Epidermal melanocyte (primary cell): ENCODE measurements around the gene HSPA14.
"Not testable (repeated sequence)": the region's sequence is repeated elsewhere in the genome, so short reads cannot be mapped to it uniquely, and the experiment has no call there.

Experiments
- DNase-seq: peaks from one replicate; pipeline ENCODE4 v3.0.0; 2011; ENCODE audit warnings: low spot score; ENCODE audit not compliant: insufficient read length

The HSPA14 gene

DNA sequence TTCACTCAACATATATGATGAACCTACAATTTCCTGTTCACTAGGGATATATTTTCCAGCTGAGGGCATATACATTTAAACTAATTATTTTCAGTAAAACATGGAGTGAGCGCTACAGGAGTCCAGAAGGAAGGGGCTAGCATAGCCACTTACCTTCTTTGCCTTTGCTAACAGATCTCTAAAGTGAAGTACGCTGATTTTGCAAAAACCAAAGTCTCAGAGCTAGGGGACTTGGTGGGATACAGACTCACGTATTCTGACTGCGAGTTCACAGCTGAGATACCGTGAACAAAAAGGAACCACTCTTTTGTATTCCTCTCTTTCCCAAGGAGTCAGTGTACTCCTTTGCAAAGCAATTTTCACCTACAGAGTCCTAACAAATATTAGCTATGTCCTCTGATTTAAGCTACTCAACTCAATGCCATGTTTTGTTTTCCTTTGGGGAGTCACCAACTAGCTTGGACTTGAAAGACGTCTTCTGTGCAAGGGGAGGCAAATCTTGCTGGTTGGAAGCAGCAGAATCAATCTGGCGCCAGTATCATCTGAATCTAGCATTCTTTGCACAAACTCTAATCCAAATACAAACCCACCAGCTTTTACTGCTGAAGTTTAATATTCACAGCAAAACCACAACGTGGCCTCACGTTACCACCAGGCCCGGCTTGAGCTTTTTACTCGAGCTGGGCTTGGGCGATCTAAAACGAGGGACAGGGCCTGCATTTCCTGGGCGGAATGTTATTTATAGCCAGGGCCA, 926 bp upstream of the HSPA14 start:
- DNase-seq = no peak

DNA sequence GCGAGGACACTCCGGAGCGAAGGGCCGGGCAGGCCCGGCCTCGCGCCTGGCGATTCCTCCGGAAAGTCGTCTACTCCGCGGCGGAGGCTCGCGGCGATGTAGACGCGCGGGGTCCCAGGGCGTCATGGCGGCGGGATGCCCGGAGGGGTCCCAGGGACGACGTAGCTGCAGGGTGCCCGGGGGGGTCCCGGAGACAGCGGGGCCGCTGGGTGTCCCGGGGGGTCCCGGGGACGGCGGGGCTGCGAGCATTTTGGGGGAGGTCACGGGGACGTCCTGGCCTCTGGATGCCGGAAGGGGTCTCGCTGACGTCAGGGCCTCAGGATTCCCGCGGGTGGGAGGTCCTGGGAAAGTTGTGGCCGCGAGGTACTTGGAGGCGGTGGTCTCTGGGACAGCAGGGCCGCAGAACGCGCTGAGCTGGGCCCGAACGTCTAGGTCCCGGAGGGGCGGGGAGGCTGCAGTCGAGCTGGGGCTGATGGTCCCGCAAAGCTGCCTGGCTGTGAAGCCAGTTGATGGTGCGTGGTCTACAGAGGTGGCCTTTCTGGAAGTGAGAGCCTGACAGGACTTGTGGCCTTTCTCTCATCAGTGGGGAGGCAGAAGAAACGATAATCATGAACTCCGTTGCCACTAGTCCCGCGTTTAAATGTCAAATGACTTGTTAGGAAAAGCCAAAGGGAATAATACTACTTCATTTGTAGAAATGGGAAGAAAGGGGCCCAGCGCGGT, 637 bp downstream of the HSPA14 start:
- no peak for DNase-seq

DNA sequence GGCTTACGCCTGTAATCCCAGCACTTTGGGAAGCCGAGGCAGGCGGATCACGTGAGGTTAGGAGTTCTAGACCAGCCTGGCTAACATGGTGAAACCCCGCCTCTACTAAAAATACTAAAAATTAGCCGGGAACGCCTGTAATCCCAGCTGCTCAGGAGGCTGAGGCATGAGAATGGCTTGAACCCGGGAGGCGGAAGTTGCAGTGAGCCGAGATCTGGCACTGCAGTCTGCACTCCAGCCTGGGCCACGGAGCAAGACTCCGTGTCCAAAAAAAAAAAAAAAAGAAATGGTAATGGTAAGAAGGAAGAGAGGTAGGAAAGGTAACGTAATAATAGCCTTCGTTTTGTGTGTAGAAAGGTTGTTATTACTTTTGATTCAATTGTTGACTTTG, 1.2 kb downstream of the HSPA14 start:
- DNase-seq = no peak

DNA sequence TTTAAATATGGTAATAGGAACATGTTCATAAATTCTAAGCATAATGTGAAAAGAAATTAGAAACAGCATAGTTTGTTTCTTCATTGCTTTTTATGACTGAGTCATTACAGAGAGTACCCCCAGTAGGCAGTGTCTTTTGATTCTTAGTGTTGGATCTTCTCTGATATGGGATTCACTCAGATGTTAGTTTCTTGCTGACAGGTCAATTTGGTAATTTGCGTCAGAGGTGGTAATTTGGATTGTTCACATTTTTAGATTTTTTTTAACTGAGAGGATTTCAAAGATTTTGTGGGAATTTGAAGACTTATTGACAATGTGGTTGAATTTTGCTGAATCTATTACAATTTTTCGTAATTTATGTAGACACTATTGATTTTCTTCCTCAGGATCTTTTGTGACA, 2.1 kb downstream of the HSPA14 start:
- no peak for DNase-seq

DNA sequence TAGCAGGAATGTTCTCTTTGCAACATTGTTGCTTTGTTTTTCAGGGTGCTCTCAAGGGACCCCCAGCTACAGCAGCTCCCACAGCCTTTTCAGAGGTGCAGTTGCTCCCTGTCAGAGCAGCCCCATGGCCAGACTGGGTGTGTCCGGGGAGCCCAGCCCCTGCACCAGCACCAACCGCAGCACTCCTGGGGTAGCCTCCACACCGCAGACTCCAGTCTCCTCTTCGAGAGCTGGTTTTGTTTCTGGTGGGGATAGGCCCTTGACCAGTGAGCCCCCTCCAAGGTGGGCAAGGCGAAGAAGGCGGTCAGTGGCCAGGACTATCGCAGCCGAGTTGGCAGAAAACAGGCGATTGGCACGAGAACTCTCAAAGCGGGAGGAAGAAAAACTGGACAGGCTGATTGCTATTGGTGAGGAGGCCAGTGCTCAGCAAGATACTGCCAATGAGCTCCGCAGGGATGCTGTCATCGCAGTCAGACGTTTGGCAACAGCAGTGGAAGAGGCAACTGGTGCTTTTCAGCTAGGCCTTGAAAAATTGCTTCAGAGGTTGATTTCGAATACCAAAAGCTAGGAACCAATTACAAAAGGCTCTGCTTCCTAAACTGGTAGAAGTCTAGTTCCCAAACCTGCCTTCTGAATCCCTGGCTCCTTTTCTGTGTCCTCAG, 5.4 kb downstream of the HSPA14 start:
- no peak for DNase-seq

DNA sequence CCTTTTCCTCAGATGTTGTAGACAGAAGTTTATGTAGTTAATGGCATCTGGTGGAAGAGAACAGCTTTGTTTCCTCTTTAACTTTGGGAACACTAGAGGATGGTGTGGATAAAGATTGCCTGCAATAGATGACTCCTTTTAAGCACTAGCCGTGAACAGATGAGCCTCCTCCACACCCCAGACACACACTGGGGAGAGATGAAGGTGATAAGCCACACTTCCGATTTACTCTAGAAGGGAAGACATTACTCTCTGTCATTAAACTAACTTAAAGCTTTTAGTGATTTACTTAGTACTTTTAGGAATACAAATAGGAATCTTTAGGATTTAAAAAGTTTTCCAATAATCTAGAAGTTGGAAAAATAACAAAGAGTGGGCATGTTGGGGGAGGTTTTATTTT, 6.8 kb downstream of the HSPA14 start:
- no peak for DNase-seq

DNA sequence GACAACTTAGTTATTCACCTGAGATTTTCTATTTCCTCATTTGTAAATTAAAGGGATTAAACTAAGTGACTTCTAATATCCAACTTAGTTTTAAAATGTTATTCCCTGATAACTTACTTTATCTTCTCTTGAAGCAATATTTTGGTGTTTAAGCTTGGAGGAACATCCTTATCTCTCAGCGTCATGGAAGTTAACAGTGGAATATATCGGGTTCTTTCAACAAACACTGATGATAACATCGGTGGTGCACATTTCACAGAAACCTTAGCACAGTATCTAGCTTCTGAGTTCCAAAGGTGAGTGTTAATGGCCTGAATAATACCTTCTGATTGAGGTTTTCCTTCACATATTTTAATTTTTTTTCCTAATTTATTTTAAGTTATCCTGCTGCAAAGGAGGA, 14.1 kb downstream of the HSPA14 start:
- DNase-seq = no peak

DNA sequence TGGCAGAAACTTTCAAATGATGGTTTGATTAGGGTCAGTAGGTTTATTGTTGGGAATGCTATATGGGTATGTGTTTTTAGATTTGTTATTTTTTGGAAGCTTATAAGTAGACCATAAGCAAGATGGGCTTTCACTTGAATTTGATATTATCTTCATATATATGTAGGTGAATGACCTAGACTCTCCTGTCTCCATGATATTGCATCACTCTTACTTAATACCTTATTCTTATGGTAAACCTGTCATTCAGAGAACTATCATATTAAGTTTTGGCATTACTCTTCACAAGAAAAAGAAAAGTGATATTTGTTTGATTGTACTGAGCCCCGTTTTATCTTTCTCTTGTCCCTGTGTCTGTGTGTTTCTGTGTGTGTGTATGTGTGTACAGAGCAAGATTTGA, 17.3 kb downstream of the HSPA14 start:
- DNase-seq = no peak

DNA sequence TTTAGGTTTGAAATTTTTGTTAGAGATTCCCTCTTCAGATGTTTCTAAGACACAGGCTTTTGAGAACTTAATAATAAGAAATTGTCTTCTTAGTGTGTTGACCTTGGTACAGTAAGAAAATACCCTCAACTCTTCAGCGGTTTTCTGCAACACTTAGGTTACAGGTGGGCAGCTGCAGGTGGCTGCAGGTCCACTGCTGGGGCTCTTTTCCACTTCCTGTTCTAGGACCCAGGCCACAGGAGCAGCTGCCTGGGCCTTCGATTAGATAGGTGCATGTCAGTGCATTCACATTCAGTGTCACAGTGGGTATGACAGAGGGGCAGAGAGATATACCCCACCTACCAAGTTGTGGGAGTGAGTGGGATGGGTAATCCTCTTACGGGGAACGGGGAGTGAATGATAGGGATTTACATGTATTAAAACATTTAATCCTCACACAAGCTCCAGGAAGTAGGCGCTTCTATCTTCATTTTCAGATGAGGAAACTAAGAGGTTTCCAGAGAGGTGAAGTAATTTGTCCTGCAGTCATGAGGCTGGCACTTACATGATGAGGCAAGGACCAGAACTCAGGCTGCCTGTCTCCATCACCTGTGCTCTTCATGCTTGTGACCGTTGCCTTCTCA, 20.3 kb downstream of the HSPA14 start:
- no peak for DNase-seq

DNA sequence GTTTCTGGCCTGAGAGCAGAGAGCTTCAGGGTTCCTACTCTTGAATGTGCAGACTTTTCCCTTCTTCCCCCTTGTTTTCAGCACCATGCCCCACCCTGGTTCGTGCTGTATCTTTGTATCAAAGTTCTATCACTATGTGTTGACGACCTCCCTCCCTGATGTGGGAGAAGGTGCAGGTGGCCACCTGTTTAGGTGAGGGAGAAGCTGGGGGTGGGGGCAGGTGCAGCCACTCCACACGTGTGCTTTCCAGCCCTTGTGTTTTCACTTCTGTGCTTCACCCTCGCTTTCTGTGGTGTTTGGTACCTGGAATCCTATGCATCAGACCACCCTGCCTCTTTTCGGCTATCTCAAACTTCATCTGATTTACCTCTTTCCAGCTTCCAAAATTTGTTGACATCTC, 20.9 kb downstream of the HSPA14 start:
- no peak for DNase-seq

DNA sequence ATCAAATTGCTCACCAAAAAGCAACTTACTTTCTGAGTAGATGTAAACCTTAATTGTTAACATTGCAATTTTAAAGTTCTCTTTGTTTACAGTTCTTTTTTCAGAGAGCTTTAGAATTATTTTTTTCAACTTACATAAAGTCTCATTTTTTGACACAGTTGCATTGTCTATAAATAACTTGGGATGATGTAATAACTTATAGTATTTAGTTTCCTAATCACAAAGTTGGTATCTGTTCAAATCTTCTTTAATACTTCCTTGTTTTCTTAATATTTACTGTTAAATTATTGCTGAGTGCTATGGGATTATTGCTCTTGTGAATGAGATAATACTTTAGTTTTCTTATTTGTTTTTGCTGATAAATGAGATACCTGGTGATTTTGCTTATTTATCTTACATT, 21.7 kb downstream of the HSPA14 start:
- DNase-seq = no peak

DNA sequence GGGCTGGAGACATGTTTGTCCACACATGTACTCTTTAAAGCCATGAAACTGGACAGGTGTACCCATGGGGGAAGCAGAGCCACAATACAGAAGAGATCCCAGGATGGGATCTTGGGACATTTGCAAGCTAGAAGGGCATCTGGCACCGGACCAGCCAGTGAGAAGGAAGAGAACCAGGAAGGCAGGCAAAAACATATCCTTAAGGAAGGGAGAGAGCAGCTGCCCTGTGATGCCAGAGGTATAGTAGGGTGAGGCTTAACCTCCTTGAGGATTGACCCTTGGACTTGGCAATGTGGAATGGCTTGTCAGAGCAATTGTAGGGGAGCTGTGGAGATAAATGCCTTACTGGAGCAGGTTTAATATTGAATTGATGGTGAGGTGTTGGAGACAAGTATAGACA, 22.7 kb downstream of the HSPA14 start:
- no peak for DNase-seq

DNA sequence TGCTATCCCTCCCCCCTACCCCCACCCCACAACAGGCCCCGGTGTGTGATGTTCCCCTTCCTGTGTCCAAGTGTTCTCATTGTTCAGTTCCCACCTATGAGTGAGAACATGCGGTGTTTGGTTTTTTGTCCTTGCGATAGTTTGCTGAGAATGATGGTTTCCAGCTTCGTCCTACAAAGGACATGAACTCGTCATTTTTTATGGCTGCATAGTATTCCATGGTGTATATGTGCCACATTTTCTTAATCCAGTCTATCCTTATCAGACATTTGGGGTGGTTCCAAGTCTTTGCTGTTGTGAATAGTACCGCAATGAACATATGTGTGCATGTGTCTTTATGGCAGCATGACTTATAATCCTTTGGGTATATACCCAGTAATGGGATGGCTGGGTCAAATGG, 26.4 kb downstream of the HSPA14 start:
- DNase-seq = not testable (repeated sequence)

DNA sequence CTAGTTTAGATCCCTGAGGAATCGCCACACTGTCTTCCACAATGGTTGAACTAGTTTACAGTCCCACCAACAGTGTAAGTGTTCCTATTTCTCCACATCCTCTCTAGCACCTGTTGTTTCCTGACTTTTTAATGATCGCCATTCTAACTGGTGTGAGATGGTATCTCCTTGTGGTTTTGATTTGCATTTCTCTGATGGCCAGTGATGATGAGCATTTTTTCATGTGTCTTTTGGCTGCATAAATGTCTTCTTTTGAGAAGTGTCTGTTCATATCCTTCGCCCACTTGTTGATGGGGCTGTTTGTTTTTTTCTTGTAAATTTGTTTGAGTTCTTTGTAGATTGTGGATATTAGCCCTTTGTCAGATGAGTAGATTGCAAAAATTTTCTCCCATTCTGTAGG, 26.8 kb downstream of the HSPA14 start:
- not testable (repeated sequence) for DNase-seq

DNA sequence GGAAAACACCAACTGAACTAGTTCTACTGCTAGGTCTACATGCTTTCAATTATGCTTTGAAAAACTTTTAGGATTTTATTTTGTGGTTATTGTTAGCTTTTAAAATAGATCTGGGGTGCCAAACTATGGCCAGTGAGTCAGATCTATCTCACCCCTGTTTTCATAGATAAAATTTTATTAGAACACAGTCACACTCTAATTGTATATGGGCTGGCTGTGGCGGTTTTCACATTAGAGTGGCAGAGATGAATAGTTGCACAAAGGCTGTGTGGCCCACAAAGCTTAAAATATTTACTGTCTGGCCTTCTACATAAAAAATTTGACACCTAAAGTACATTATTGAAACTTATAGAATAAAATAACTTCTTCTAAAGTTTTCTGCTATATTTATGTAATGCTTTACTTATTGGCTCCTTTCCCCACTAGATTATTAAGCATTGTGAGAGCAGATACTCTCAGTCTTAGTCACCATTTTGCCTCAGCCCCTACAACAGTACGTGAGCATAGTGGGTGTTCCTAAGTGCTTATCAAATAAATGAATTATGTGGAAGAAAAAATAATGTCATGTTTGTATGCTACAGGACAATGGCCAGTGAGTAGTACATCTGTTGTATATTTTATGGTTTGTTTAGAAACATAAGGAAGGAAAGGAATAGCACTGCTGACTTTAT, 35.1 kb downstream of the HSPA14 start:
- no peak for DNase-seq

DNA sequence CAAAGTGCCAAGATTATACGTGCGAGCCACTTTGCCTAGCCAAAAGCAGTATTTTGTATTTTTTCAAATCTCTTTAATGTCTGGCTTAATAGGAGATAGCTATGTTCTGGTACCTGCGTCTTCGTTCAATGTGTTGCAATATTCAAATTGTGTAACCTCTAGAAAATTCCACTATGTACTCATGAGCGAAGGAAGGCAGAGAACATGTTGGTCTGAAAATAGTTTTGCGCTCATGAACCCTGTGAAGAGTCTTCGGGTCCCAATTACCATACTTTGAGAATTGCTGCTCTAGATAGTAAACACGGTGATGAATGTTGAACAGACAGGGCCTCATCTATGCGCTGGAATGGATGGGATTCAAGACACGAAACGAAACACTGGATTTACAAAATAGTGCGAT, 37.8 kb downstream of the HSPA14 start:
- no peak for DNase-seq

DNA sequence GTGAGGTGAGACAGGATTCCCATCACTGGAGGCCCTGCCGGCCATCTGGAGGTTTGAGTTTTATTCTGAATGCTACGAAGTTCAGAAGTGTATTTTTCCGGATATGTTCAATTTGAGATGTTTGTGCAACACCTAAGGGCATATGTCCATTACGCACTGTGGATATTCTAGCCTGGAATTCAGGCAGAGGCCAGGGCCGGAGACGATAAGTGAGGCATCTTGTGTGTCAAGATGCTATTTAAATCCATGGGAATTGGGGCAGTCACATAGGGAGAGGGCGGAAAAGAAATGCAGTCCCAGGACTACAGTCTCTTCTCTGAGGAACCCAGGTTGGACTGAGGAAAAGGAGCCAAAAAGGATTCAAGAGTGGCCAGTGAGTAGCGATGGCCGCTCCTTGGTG, 38.7 kb downstream of the HSPA14 start:
- DNase-seq = no peak

DNA sequence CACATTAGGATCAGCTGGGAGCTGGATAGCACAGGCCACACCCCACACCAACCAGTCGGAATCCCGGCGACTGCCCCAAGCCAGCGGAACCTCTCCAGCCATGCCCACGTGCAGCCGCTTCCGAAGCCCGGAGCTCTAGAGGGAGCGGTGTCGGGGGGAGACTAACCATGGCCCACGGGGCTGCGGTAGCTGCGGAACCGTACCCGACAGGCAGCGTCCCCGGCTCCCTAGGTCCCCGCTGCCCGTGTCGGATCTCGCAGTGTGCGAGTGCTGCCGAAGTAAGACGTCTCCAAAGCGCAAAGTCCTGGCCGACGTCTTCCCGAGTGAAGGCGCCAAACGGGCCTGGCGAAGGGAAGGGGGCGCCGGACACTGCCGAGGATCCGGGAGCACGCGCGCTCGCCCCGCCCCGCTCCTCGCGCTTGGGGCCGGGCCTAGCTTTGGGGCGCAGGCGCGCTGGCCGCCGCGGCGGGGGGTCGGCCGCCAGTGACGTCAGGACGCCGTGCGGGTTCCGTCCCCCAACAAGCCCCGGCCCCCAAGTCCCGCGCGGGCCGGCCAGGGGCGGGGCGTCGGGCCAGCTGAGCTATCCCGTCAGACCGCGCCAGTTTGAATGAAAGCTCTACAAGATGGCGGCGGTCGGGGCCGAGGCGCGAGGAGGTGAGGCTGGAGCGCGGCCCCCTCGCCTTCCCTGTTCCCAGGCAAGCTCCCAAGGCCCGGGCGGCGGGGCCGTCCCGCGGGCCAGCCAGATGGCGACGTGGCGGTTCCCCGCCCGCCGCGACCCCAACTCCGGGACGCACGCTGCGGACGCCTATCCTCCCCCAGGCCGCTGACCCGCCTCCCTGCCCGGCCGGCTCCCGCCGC, 40.4 kb downstream of the HSPA14 start, which contains the start of gene SUV39H2:
TSS of gene SUV39H2 (plus strand) at position 601 of the 858 bp plus-strand sequence. CDS start at position 624, 23 bp downstream.
- DNase-seq = peak; percentile 97

DNA sequence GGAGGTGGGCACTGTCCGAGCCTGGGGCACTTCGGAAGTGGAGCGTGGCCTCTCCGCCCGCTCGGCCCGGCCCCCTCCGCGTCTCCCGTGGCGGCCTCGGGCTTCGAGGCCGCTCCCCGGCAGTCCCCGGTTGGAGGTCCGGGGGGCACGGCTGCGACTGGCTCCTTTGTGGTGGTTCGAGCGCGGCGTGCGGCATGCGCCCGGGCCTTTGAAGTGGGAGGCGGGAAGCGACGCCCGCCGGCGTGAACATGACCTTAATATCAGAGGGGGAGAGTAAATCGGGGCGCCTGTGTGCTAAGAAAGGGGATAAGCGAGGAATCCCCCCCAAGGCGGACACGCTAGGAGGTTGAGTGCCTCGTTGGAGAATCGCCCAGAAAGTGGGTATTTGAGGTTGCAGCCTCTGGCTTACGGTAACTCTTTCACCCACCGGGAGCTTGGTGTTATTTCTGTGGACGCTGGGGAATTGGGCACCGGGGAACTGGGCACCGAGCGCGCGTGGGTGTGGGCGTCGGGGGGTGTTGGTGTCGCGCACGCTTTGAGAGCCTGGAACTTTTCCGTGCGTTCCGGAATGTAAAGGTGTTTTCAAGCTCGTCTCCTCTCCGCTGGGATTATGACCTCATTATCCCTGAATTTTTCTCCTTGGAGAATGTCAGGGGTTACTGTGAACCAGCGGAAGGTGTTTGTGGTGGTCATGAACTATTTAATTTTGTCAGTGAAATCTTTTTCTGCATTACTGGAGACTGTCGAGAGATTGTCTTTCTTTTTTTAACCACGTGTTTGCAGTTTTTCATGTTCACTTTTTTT, 41.2 kb downstream of the HSPA14 start:
- DNase-seq = peak; percentile 26

DNA sequence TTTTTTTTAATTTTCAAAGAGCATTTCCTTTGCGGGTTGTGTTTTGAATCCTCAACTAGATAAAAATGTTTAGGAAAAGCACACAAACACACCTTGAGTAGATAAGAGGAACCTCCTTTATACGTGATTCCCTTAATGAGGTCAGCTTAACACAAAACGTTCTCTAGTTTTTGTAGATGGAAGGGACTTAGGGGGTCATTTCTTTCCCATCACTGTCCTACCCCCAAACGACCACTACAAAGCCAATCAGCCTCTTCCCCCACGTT, 41.8 kb downstream of the HSPA14 start:
- DNase-seq = no peak
